ENCODE measurements around the gene FGD5. TPM values are rescaled to one million over a fixed set of nuclear protein-coding genes. Genes with fewer than 3 reads are reported as not detected.

Gene FGD5
- total and polyA plus RNA-seq, 9 of the 15 experiments (the other 6 are each of a cell fraction or from before 2014, with no cell fraction given): 0.18 TPM; not detected in 8

- TF ChIP-seq ZFP91 (CRISPR knock-in tag; IDR thresholded peaks at IDR 0.05) (no peak), NCOA6 (IDR thresholded peaks at IDR 0.05) (peak; percentile 49; the same call in 1 of the 2 replicates), E2F8 (IDR thresholded peaks at IDR 0.05; ENCODE audit: low read depth, partially characterized antibody) (no peak), HLTF (IDR thresholded peaks at IDR 0.05) (no peak), ZBTB17 (CRISPR knock-in tag; IDR thresholded peaks at IDR 0.05) (peak; percentile 86), ZNF347 (CRISPR knock-in tag; IDR thresholded peaks at IDR 0.05; ENCODE audit: low read depth) (no peak), ZNF24 (IDR thresholded peaks at IDR 0.05) (peak; percentile 29; the same call in 1 of the 2 replicates), ZNF324 (CRISPR knock-in tag; IDR thresholded peaks at IDR 0.05) (no peak), KLF16 (IDR thresholded peaks at IDR 0.05) (no peak), RAD21 (CRISPR knock-in tag; conservative IDR thresholded peaks at IDR 0.05 in 1 of 2, IDR thresholded peaks at IDR 0.05 in 1 of 2) (no peak)
- TF ChIP-seq, protein P1, sequence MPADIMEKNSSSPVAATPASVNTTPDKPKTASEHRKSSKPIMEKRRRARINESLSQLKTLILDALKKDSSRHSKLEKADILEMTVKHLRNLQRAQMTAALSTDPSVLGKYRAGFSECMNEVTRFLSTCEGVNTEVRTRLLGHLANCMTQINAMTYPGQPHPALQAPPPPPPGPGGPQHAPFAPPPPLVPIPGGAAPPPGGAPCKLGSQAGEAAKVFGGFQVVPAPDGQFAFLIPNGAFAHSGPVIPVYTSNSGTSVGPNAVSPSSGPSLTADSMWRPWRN (IDR thresholded peaks at IDR 0.05; ENCODE audit: low read depth): no peak
These were observed 128.5 kb downstream of the FGD5 start, which contains the start of gene NR2C2 (continued) for GRCh38 chr3:14947100-14947885.

Data from K562 (cell line).